ENCODE results near the gene PERM1. TPM values are rescaled to one million over a fixed set of nuclear protein-coding genes. Genes with fewer than 3 reads are reported as not detected.

The PERM1 gene
- total and polyA plus RNA-seq, 2 of the 13 experiments (the other 11 are each of a cell fraction or from before 2014, with no cell fraction given): 0.04 to 0.29 TPM

- peak; percentile 65 for TF ChIP-seq TARDBP (CRISPR knock-in tag; IDR thresholded peaks at IDR 0.05)
- TF ChIP-seq CHCHD3 (CRISPR knock-in tag; IDR thresholded peaks at IDR 0.05): no peak
- TF ChIP-seq ZNF589 (CRISPR knock-in tag; conservative IDR thresholded peaks at IDR 0.05): no peak; the same call in 1 of the 2 replicates
- no peak for TF ChIP-seq ZNF138 (CRISPR knock-in tag; IDR thresholded peaks at IDR 0.05; ENCODE audit: low read depth)
- peak; percentile 61 for TF ChIP-seq TAF1 (CRISPR knock-in tag; IDR thresholded peaks at IDR 0.05)
- no peak; the same call in 1 of the 2 replicates for TF ChIP-seq ZNF547 (CRISPR knock-in tag; IDR thresholded peaks at IDR 0.05)
- no peak for TF ChIP-seq CERS6 (CRISPR knock-in tag; IDR thresholded peaks at IDR 0.05)
- no peak for TF ChIP-seq MAFK (conservative IDR thresholded peaks at IDR 0.05 in 1 of 2, IDR thresholded peaks at IDR 0.05 in 1 of 2; ENCODE audit: low read length in 2 of 2)
- TF ChIP-seq CTCF (CRISPR knock-in tag; IDR thresholded peaks at IDR 0.05): peak; percentile 25
- TF ChIP-seq TFDP1 (CRISPR knock-in tag; IDR thresholded peaks at IDR 0.05; ENCODE audit: borderline replicate concordance): peak; percentile 74
- TF ChIP-seq ZNF724P (CRISPR knock-in tag; IDR thresholded peaks at IDR 0.05; ENCODE audit: borderline replicate concordance): peak; percentile 84; the same call in 1 of the 2 replicates
- peak; percentile 56; the same call in 1 of the 2 replicates for TF ChIP-seq RERE (CRISPR knock-in tag; IDR thresholded peaks at IDR 0.05; ENCODE audit: low read depth)
- peak; percentile 57; the same call in 1 of the 2 replicates for TF ChIP-seq ZNF121 (CRISPR knock-in tag; IDR thresholded peaks at IDR 0.05)
- TF ChIP-seq NFYB (CRISPR knock-in tag; IDR thresholded peaks at IDR 0.05): no peak
- TF ChIP-seq MXI1 (IDR thresholded peaks at IDR 0.05; ENCODE audit: borderline replicate concordance, low read depth, low read length): peak; percentile 93; the same call in 1 of the 3 replicates
- no peak for TF ChIP-seq NR3C1 (CRISPR knock-in tag; IDR thresholded peaks at IDR 0.05)
- TF ChIP-seq ZNF83 (CRISPR knock-in tag; IDR thresholded peaks at IDR 0.05; ENCODE audit: borderline replicate concordance): no peak
- TF ChIP-seq NCOR1 (IDR thresholded peaks at IDR 0.05; ENCODE audit: borderline replicate concordance, low read length): peak; percentile 98
- TF ChIP-seq ZNF331 (CRISPR knock-in tag; IDR thresholded peaks at IDR 0.05): peak; percentile 83
- TF ChIP-seq RARG (CRISPR knock-in tag; IDR thresholded peaks at IDR 0.05; ENCODE audit: low read depth): no peak
Observed at GRCh38 chr1:1006305-1007159, 24.6 kb upstream of the PERM1 start (continued).
